ENCODE measurements around the gene DPEP2. TPM values are rescaled to one million over a fixed set of nuclear protein-coding genes. Genes with fewer than 3 reads are reported as not detected.

Gene DPEP2
- total RNA-seq, 1 donor from 2014 or later: 29.5 TPM

Other genes with a start within 250 kb of the DPEP2 start
- gene RANBP10, start 192.9 kb downstream of the DPEP2 start, total RNA-seq: 21.7 TPM
- 3.5 TPM for gene TSNAXIP1, start 192.6 kb downstream of the DPEP2 start, total RNA-seq
- gene THAP11, start 157.2 kb downstream of the DPEP2 start, total RNA-seq: 26.1 TPM
- gene NUTF2, start 152.6 kb downstream of the DPEP2 start, total RNA-seq: 55.8 TPM
- gene CENPT, start 151.8 kb downstream of the DPEP2 start, total RNA-seq: 29.9 TPM
- gene EDC4, start 126.4 kb downstream of the DPEP2 start, total RNA-seq: 51.2 TPM
- 1.7 TPM for gene NRN1L, start 114.6 kb downstream of the DPEP2 start, total RNA-seq
- 28.3 TPM for gene PSKH1, start 106.2 kb downstream of the DPEP2 start, total RNA-seq
- 0.59 TPM for gene CTRL, start 67.6 kb downstream of the DPEP2 start, total RNA-seq
- gene PSMB10, start 62.6 kb downstream of the DPEP2 start, total RNA-seq: 82.7 TPM
- 33.8 TPM for gene LCAT, start 55.4 kb downstream of the DPEP2 start, total RNA-seq
- 80.3 TPM for gene SLC12A4, start 30.8 kb downstream of the DPEP2 start, total RNA-seq
- 0.18 TPM for gene DPEP3, start 19.0 kb downstream of the DPEP2 start, total RNA-seq
- gene DPEP2NB, start 16.4 kb upstream of the DPEP2 start, total RNA-seq: not detected
- gene DDX28, start 23.7 kb upstream of the DPEP2 start, total RNA-seq: 9.9 TPM
- 15.1 TPM for gene DUS2, start 23.8 kb upstream of the DPEP2 start, total RNA-seq
- 61.6 TPM for gene NFATC3, start 85.9 kb upstream of the DPEP2 start, total RNA-seq
- 64.5 TPM for gene ESRP2, start 236.6 kb upstream of the DPEP2 start, total RNA-seq
- gene PLA2G15, start 245.9 kb upstream of the DPEP2 start, total RNA-seq: 45.1 TPM

Measured in lower lobe of right lung (tissue), 1 donor.